Fibroblast of skin of left biceps (primary cell): Measurements from ENCODE around the gene TMEM30A.
A peak's percentile ranks its signal among the peaks of the same experiment; 100 is the strongest.

ENCODE experiments used
- DNase-seq, 2 experiments: peaks; one replicate each; pipeline ENCODE4 v3.0.0-alpha.2; 2013; ENCODE audit warnings: low read depth in 2 of 2

Gene TMEM30A

DNA sequence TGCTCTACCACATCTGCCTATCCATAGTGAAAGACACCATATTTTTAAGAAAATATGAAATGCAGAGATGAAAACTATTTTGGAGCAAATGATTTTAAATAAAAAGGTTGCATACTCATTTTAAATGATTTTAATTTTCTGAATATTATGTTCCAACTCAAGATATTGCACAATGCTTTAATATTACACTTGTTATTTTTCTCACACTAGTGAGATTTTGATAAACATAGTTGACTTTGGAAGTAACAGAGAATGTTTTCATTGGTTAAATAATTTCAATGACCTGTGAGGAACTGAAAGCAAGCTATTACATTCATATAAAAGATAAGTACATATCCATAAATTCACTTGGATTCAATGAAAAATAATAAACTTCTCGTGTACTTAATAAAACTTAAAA is 7.2 kb upstream of the TMEM30A start:
- no peak for DNase-seq

DNA sequence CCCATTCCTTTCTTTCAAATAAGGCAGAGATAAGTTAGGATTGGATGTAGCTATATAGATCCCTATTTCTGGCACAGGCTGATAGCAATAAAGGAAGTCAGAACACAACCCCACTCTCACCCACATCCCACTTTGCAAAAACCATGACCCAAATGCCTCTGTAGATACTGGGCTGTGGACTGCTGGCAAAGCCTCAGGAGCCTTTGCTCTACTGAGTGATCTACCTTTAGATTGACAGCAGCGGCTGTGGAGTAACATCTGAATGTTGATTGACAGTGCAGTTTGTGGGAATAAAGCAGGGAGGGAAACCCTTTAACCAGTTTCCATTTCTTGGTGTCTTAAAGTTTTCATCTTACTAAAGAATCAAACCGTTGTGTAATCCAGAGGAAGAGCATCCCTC is 6.7 kb upstream of the TMEM30A start:
- DNase-seq = no peak

DNA sequence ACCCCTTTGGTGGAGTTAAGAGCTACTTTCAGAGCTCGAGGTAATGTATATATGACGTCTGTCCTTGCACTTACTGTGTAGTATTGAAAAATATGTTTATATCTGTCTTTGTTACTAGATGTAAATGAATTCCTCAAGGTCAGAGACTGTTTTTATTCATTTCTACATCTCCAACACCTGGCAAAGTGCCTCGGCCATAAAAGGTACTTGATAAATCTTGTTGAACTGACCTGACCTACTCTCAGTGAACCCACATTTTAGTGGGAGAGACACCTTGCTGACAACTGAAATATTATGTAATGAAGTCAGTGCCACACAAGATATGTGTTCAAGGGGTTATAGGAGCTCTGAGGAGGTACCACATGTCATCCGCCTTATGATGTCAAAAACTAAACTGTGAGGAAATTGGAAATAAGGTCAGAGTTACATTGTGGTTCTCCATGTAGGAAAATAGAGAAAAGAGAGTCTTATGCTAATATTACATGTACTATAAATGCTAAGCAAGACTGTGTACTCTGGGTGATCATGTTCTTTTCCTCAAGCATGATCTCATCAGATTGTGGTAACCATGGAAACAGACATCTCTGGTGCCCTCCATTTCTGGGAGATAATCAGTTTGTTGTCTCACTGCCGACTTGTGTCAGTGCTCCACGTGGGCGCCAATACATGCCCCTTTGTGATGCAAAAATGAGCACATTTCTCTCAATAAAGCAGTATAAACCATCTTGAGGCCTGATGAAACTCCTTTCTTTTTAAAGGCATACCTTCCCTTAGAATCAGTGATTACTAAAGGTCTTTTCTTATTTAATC is 5.7 kb upstream of the TMEM30A start:
- no peak for DNase-seq

DNA sequence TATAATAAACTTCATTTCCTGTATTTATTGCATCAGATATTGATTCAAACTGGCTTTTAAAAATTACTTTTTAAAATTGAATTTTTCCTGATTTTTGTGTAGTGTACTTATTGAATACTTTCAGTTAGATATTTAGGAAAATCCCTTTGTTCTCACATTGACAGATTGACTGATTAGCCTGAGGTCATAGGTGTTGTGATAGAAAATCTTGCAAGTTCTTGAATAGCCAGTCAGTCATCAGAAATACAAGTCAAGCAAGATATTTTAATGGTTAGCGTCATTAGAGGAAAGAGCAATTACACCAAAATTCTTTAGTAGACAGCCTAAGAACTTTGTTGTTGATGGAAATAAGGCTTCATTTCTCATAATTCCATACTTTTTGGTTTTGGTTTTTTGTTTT is 3.4 kb upstream of the TMEM30A start:
- DNase-seq = no peak

DNA sequence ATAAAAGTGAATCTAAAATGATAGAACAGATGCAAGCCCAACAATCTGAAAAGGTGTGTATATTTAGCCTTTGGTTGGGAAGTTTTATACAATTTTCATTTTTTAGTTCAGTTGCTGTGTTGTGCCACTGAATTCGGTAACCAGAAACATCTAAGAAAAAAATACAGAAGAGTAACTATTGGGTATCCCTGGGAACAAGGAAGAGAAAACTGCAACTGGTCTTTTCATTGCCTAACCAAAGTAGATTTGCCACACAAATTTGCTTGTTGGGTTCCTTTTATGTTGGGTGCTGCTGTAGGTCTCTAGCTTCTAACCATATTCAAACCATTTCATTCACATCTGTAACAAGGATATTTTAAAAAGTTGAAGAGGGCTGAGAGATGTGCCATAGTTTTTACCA is 2.8 kb upstream of the TMEM30A start:
- no peak for DNase-seq

DNA sequence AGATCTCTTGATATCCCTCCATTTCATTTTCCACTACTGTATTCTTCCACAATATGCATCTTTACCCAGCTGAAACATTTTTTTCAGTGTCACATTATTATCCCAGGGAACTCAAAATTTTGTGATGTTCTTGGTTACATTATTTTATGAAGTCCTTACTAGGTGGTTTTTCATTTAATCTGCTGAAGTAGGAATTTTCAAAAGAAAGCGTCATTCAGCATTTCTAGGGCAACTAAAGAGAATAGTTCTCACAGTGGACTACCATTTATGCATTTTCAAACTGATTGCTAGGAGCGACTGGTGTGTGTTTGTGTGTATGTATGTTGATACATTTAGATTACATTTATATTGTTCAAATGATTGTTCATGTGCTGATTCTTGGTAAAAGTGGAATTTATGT is 2.4 kb upstream of the TMEM30A start:
- DNase-seq = no peak

DNA sequence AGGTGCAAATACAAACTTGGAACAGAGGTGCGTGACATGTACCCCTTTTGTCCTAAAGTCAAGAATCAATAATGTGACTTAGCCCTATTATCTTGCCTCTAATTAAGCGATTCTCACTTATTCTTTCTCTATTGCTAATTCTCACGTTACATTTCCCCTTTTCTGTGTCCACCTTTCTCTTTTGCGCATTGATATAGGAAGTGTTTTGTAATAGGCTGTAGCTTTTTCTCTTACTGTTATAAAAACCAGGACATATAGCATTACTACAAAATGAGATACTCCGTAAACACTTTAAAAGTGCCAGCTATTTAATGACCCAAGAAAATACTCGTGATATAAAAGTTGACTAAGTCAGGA is 669 bp upstream of the TMEM30A start:
- DNase-seq = no peak

DNA sequence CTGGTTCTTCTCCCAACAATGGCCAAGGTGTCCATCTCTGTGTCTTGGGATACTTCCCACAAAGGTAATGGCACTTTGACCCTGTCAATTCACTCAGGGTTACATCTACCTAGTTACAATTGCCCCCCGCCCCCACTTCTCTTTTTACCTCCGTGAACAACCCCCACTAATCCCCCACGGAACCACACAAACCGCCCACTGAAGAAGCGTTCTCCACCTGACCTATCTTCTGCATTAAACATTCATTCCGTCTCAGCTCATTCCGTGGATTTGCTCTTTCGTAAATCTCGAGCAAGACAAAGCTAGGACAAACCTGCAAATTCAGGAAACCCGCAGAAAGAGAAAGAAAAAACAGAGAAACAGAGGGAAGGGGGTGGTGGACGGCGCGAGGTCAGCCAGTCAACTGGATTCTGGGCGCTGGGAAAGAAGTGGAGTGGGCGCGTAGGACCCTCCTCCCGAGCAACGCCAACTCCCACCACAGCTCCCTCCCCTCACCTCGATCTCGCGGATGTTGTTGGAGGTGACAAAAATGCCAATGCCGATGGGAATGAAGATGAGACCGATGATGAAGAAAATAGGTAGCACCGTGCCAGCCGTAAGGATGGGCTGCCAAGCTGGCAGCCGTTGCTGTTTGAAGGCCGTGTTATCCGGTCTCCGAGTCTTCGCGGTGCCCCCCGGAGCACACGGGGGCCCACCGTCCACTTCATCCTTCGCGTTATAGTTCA is 523 bp downstream of the TMEM30A start:
- DNase-seq = no peak

DNA sequence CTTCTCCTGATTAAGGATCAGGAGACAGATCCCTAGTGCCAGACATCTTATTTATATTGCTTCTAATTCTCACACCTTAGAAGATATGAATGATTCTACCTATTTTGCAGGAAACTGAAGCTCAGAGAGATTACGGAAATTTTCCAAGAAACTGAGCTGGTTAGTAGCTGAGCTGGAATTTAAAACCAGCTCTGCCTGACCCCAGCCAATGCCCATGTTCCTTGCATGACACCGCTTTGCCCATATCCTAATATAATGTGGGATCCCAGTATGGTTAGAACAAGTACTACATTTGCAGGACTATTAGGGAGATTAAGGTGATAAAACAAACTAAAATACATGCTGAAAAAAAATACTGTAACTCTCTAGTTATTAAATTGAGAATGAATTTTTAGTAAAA is 1.9 kb downstream of the TMEM30A start:
- no peak for DNase-seq

DNA sequence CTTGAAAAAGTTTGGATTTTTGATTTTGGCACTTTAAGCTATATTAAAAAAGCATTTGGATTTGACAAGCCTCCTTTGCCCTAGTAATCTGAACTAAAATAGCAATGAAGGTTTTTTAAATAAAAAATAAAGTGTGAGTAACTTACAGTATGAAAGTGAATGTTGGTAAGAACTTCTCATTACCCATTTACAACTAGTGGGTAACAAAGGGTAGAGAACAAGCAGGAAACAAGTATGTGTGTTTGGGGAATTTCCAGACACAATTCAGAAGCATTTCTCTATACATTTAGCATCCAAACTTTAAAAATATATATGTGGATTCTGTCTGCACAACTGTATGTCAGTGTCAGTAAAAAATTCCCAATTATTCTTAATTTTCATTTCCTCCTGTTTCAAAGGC is 2.9 kb downstream of the TMEM30A start:
- no peak for DNase-seq

DNA sequence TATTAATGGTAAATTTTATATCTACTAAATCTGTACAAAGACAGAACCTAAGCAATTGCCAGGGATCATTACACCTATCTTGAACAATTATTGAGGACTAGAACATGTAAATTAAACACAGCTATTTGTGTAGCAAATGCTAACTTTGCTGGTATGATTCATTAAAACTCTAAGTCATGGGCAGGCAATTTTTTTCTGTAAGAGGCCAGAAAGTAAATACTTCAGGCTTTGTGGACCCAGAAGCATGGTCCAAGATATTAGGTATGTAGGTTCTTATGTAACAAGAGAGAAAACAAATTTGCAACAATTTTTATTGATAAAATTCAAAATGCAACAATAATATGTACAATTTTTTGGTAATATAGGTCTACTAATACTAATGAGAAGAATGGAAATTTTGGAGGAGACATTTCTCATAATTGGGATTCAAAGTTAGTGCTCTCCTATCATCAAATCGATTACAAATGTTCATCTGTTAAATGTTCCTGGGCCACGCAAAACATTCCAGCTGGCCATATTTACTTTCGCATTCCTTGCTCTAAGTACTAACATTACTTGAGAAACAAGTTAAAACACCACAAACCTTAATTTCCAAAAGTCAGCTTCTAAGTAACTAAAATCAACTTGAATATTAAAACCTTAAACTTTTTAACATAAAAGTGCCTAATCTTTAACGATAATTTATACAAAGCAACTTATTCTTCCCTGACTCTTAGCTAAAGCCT is 4.3 kb downstream of the TMEM30A start:
- DNase-seq = no peak

DNA sequence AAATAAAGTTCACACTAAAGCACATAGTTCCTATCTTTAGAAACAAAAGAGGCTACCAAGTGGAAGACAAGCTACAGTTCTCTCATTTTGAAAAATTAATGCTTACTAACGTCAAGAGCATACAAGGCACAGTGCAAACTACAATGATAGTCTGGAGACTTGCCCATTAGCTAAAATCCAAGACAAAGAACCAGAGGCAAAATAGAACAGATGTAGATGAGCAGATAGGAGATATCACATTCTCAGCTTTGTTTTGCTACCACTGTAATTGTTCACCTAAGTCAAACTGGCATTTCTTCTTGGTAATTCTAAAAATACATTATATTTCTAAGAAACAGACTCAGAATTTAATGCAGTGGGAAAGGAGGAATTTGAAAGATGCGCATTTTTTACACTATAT is 5.2 kb downstream of the TMEM30A start:
- DNase-seq = no peak

DNA sequence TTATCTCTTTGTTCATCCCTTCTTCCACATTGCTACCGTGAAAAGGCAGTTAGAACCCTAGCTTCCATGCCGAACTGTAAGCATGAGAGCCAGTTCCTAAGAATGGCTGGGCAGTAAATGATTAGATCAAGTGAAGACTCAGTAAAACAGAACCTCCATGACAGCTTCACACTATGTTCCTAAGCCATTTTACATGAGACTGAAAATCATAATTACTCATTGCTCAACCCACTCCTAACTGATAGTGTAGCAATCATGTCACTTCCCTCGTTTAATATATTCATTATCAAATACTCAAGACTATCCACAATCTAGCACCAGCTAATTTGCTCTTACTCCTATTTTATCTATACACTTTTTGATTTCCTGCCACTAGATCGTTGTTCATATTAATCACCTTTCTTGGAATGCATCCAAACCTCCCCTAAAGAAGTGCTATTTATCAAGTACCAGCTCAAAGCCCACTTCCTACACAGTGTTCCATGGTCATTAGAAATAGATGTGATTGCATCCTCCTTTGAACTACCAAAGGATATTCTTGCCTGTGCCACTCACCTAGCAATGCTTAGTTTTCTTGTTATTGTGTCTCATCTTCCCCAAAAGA is 6.0 kb downstream of the TMEM30A start:
- no peak for DNase-seq

DNA sequence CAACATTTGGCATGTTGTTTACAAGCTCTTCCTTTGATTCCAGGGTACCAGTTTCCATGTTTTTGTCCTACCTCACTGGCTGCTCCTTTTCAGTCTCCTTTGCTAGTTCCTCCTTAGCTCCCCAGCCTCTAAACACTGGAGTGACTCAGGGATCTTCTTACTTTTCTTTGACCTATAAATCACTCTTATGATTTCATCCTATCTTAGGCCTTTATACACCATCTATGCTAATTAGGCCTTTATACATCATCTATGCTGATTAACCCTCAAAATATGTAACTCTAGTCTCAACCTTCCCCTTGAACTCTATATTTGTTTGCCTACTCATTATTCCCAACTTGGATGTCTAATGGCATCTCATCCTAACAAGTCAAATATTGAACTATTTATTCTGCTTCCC is 9.5 kb downstream of the TMEM30A start:
- peak; percentile 78 to 82 for DNase-seq

DNA sequence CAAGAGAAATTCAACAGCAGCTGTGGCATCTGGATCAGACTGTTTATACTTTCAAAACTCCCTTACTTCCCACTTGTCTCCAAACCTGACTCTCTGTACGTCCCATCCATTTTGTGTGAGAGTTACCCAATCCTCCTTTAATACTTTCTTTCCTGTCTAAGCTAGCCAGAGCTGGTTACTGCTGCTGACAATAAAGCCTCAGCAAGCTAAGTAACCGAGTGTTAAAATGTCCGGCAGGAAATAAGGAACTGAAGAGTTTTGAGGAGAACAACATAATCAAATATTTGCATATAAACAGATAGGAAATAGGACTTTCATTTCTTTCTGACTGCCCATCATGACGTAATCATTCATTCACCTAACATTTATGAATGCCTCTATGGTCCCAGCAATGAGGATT is 11.6 kb downstream of the TMEM30A start:
- DNase-seq = no peak

DNA sequence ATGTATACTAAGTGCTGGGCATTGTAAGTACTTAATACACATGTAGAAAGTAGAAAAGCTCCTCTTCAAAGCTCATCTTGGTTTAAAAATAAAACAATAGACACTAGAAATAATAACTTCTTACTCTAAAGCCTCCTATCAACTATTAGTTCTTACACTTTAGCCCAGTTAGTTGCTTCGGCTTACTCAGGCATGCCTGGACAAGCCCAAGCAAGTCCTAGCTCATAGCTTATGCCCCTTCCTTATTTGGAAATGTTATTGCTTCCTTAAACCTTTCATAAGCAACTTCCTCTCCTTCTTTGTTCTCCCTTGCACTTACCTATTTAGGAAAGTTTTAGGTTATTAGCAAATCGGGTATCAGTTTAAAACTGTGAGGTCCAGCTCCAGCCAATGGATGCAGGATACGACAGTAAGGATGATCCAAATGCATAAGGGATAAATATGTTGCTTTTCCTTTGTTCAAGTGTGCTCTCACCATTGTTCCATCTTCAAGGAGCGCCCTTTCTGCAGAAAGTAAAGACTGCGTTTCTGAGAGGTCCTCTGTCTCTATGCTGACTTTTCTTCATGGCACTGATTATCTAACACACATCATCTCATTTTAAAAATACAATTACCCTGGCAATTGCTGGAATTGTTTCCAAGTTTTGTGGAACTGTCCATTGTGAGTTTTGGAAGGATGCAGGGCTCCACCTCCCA is 12.3 kb downstream of the TMEM30A start:
- DNase-seq = no peak

DNA sequence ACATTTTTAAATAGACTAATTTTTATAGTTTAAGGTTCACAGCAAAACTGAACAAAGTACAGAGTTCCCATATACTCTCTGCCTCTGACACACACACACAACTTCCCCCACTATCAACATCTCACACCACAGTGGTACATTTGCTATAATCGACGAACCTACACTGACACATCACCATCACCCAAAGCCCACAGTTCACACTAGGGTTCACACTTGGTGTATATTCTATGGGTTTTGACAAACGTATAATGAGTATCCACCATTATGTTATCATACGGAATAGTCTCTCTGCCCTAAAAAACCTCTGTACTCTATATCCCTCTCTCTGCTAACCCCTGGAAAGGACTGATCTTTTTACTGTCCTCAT is 15.6 kb downstream of the TMEM30A start:
- DNase-seq = no peak

DNA sequence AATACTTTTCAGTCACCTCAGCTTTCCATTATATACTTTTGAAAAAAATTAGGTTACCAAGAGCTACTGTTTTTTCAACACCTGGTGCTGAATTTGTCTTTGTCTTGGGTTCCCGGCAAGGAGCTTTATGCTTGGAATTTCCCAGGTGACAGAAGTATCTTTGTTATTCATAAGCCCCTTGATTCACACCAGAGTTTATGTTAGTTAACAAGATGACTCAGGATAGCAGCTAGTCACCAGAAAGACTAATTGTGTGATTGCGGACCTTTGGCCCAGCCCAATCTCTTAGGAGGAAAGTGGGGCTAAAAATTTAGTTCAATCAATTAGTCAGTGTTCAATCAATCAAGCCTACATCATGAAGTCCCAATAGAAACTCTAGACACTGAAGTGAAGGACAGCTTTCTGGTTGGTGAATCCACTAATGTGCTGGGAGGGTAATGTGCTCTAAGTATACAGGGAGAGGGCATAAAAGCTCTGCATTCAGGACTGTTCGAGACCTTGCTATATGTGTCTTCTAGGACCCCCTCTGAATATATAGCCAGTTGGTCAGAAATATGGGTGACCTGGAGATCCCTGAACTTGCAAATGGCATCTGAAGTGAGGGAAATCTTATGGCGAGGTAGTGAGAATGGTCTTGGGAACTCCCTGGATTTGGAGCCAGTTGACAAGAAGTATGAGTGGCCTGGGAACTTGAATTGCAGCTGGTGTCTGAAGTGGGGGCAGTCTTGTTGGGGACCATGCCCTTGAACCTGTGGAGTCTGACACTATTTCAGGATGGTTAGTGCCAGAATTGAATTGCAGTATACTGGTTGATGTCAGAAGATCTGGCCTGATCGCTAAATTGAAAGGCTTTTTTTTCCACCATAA is 16.2 kb downstream of the TMEM30A start:
- DNase-seq = no peak

DNA sequence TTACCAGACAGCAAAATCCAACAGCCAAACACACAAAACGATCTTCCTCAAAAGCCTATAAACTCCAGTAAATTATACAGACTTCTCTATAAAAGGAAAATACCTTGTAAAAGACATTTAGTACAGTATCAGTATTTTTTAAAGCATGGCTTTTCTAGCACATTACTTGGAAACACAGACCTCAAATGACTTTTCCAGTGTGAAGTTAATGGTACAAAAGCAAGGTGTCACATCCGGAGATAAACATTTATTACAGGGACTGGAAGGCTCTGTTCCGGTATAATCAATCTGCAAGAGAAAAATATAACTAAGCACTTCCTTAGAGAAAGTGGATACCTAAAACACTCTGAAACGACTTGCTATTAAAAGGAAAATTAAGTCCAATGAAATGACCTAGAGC is 17.1 kb downstream of the TMEM30A start:
- no peak for DNase-seq

DNA sequence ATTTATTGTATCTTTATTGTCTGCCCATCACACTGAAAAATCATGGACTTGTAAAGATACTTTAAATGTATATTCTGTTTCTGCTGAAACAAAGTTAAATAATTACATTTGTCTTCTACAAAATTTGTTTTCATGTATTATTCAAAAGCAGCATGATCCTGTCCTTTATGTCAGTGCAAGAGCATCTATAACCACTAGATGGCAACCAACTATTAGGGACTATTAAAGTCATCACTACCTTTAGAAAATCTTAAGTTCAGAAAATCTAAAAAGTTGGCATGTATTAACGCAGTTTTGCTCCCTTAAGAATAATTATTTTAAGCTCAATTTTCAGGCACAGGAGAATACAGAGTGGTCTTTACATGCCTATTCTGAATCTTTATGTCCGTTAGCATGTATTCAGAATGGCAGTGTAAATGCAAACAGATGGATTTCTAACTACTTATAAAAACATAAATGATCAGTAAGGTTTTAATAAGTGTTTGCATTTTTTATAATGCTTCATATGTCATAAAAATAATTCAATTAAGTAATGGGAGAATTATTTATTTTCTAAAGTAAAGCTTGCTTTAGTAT is 17.8 kb downstream of the TMEM30A start:
- no peak for DNase-seq

DNA sequence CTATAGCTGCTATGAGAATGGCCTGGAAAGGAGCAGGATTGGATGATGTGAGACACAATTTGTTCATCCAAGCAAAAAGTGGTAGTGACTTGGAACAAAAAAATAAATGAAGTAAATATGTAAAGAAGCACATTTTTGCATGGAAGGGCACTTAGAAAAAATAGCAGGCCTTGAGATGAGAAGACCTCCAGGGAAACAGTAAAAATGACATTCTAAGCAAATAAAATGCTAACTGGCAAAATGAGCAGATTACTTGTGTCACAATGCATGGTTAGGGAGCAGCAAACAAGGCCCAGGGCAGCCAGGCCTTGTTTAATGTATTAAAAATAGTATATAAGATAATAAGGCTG is 21.2 kb downstream of the TMEM30A start:
- DNase-seq = no peak
